Measurements from ENCODE around the gene CASKIN2. TPM values are rescaled to one million over a fixed set of nuclear protein-coding genes. Genes with fewer than 3 reads are reported as not detected.
A peak's percentile ranks its signal among the peaks of the same experiment; 100 is the strongest.

The CASKIN2 gene
- total RNA-seq, 1 experiment from 2014 or later, result 41.8 TPM

DNA sequence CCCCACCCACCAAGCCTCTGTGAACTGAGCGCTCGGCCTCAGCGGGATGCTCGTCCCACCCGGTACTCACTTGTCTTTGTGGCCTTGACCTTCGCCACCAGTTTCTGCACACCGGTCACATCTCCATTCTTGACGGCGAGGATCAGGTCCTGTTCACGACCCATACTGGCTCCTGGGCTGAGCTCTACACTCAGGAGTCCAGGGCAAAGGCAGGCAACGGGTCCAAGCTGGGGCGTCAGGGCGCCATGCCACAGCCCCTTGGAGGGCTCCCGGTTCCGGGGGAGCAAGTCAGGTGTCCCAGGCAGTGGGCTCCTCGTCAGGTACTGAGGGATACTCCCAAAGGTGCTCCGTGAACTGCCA is 1.7 kb downstream of the CASKIN2 start:
- ChIA-PET POLR2A (interaction anchor here (0.6 kb wide), 1 partner anchor 112 kb away, joined by 8 read pairs; no protein-coding TSS in a partner anchor), CTCF (interaction anchor here (0.6 kb wide), 1 partner anchor 34 kb away, joined by 5 read pairs; no protein-coding TSS in a partner anchor)
- H3K4me3 ChIP-seq (ENCODE audit: low read depth, low read length), result no peak overlapping the region
- H3K36me3 ChIP-seq (ENCODE audit: control insufficient read depth, insufficient read depth, low read length), result peaks cover 3% of the 10 kb centered on the region; the same call in 1 of the 2 replicates
- no peak for DNase-seq
- Mint-ChIP-seq H3K27ac (ENCODE audit: unreplicated experiment) (no peak overlapping the region), H3K27me3 (ENCODE audit: insufficient read depth, unreplicated experiment) (no peaks in the 10 kb centered on the region), H3K4me3 (ENCODE audit: unreplicated experiment) (peak overlapping the region; percentile 94), H3K9me3 (ENCODE audit: unreplicated experiment) (no peaks in the 10 kb centered on the region), H3K36me3 (ENCODE audit: insufficient read depth, unreplicated experiment) (peaks cover 66% of the 10 kb centered on the region), H3K4me1 (ENCODE audit: low read depth, unreplicated experiment) (peaks cover 20% of the 10 kb centered on the region)
- BruUV-seq (replicated peaks), result no TSS peak
- TF ChIP-seq CTCF (IDR thresholded peaks at IDR 0.05; ENCODE audit: insufficient read depth in 1 of 2, low read depth in 1 of 2, low read length in 1 of 2, severe bottlenecking in 1 of 2, unreplicated experiment in 1 of 2), result no peak
- no peaks in the 10 kb centered on the region for H3K27me3 ChIP-seq (replicated peaks; ENCODE audit: control insufficient read depth, insufficient read depth, low read length)
- no peaks in the 10 kb centered on the region for H3K9me3 ChIP-seq
- H3K4me1 ChIP-seq, result peaks cover 15% of the 10 kb centered on the region
- intact Hi-C loops (cut with micrococcal nuclease; ENCODE audit: unreplicated experiment), result no loop called here

- peaks cover 19% of the 10 kb centered on the region for H3K4me1 ChIP-seq
- intact Hi-C loops (cut with micrococcal nuclease; ENCODE audit: unreplicated experiment), result no loop called here
- H3K9me3 Mint-ChIP-seq (ENCODE audit: unreplicated experiment), result no peaks in the 10 kb centered on the region
- TF ChIP-seq CTCF (IDR thresholded peaks at IDR 0.05; ENCODE audit: insufficient read depth in 1 of 2, low read depth in 1 of 2, low read length in 1 of 2, severe bottlenecking in 1 of 2, unreplicated experiment in 1 of 2), result no peak
- peaks cover 3% of the 10 kb centered on the region; the same call in 1 of the 2 replicates for H3K36me3 ChIP-seq (ENCODE audit: control insufficient read depth, insufficient read depth, low read length)
- H3K4me3 ChIP-seq (ENCODE audit: low read depth, low read length), result no peak overlapping the region
- DNase-seq, result no peak
- H3K36me3 Mint-ChIP-seq (ENCODE audit: insufficient read depth, unreplicated experiment), result peaks cover 61% of the 10 kb centered on the region
- H3K27ac Mint-ChIP-seq (ENCODE audit: unreplicated experiment), result no peak overlapping the region
- H3K4me1 Mint-ChIP-seq (ENCODE audit: low read depth, unreplicated experiment), result peaks cover 17% of the 10 kb centered on the region
- POLR2A ChIA-PET, result no interaction called here
- H3K27me3 ChIP-seq (replicated peaks; ENCODE audit: control insufficient read depth, insufficient read depth, low read length), result no peaks in the 10 kb centered on the region
- H3K4me3 Mint-ChIP-seq (ENCODE audit: unreplicated experiment), result peak overlapping the region; percentile 94
- H3K27me3 Mint-ChIP-seq (ENCODE audit: insufficient read depth, unreplicated experiment), result no peaks in the 10 kb centered on the region
- H3K9me3 ChIP-seq, result no peaks in the 10 kb centered on the region
- CTCF ChIA-PET, result interaction anchor here (0.6 kb wide), 1 partner anchor 34 kb away, joined by 5 read pairs; no protein-coding TSS in a partner anchor
- TSS peak; percentile 28 for BruUV-seq (replicated peaks)
Observed at GRCh38 chr17:75512926-75513640, 2.3 kb downstream of the CASKIN2 start.

DNA sequence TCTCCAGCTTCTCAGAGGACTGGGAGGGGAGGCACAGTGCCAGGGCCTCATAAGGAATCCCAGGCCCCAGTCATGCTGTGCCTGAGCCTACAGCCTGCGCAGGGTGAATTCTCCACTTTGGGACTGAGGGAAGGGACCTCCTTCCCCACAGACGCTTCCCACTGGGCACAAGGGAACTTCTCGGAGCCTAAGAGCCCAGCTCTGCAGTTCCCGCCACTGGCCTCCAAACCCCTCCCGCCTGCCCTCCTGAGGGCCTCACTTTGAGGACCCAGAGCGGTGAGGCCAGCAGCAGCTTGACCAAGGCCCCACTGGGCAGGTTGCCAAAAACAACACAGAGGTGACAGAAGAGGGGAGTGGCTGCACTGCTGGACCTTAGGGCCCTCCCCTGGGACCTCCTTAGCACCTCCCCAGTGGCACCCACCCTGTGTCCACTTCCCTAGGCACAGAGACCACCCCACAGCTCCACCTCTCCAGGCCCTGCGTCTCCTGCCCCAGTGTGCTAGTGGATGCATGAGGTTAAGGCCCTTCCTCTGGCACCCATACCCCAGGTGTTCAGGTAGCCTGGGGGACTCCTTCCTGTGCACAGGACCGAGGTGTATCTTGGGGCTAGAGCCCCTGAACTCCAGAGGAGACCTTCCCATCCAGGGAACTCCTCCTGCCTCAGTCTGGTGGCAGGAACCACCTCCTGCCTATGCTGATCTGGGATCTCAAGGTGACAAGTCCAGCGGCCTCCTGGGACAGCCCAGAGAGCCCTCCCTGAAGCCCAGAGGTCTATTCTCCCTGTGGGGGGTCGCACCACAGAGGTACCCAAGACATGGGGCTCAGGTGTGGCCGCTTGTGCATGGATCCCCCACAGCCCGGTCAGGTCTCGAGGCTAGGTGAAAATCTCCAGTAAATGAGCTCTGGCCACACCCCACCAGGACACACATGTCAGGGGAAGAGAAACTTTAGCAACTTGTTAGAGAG is 3.4 kb downstream of the CASKIN2 start:
- no peaks in the 10 kb centered on the region for H3K27me3 Mint-ChIP-seq (ENCODE audit: insufficient read depth, unreplicated experiment)
- ChIA-PET CTCF (interaction anchor here (0.6 kb wide), 1 partner anchor 28 kb away, joined by 4 read pairs; no protein-coding TSS in a partner anchor), POLR2A (no interaction called here)
- Histone ChIP-seq H3K4me3 (ENCODE audit: low read depth, low read length) (no peak overlapping the region), H3K9me3 (no peaks in the 10 kb centered on the region), H3K4me1 (peaks cover 10% of the 10 kb centered on the region), H3K27me3 (replicated peaks; ENCODE audit: control insufficient read depth, insufficient read depth, low read length) (no peaks in the 10 kb centered on the region), H3K36me3 (ENCODE audit: control insufficient read depth, insufficient read depth, low read length) (peaks cover 3% of the 10 kb centered on the region; the same call in 1 of the 2 replicates)
- H3K4me3 Mint-ChIP-seq (ENCODE audit: unreplicated experiment), result no peak overlapping the region
- H3K9me3 Mint-ChIP-seq (ENCODE audit: unreplicated experiment), result no peaks in the 10 kb centered on the region
- BruUV-seq (replicated peaks), result no TSS peak
- no peak for TF ChIP-seq CTCF (IDR thresholded peaks at IDR 0.05; ENCODE audit: insufficient read depth in 1 of 2, low read depth in 1 of 2, low read length in 1 of 2, severe bottlenecking in 1 of 2, unreplicated experiment in 1 of 2)
- H3K27ac Mint-ChIP-seq (ENCODE audit: unreplicated experiment), result no peak overlapping the region
- peaks cover 9% of the 10 kb centered on the region for H3K4me1 Mint-ChIP-seq (ENCODE audit: low read depth, unreplicated experiment)
- intact Hi-C loops (cut with micrococcal nuclease; ENCODE audit: unreplicated experiment), result no loop called here
- no peak for DNase-seq
- H3K36me3 Mint-ChIP-seq (ENCODE audit: insufficient read depth, unreplicated experiment), result peaks cover 49% of the 10 kb centered on the region

All from Caco-2 (cell line).